GM21390 (cell line): ENCODE results near the gene UVRAG.

Experiments used
- ATAC-seq: cut with Tn5 transposase; IDR thresholded peaks from one replicate; pipeline ENCODE4 v1.9.1; 2021; ENCODE audit not compliant: unreplicated experiment

Gene UVRAG

DNA sequence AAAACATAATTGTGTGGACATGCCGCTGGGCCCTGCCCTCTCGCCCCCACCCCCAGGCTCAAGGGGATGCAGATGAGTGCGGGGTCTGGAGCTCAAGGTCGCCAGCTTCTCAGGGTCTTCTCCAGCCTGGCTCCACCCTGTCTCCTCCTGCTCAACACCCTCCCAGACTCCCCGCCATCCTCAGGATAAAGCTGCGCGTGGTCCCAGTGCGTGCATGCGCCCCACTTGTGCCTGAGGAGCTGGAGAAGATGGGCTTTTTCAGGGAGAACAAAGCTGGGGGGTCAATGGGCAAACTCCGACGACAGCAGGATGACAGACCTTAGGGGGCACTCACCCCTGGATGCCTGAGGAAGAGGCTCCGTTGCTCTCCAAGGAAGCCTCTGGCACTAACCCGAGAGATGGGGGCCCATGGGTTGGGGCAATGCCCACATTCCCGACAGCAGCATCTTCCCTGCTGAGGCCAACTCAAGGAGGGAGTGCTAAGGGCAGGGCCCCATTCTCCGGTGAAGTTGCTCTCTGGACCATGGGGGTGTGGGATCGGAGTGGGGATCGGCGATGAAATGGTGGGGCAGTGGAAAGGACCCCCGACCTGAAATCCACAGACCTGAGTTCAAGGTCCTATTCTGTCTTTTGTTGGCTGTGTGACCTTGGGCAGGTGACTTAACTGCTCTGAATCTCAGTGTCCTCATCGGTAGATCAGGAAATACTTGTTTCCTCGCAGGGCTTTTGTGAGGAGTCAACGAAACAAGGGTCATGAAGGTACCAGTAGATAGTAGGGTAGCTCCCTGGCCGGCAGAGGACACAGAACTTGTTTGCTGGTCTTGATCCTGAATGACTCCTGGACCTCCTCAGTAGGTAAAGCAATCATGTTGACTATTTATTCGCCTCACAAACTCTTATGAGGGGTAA, 343.6 kb downstream of the UVRAG start:
- no peak for ATAC-seq

DNA sequence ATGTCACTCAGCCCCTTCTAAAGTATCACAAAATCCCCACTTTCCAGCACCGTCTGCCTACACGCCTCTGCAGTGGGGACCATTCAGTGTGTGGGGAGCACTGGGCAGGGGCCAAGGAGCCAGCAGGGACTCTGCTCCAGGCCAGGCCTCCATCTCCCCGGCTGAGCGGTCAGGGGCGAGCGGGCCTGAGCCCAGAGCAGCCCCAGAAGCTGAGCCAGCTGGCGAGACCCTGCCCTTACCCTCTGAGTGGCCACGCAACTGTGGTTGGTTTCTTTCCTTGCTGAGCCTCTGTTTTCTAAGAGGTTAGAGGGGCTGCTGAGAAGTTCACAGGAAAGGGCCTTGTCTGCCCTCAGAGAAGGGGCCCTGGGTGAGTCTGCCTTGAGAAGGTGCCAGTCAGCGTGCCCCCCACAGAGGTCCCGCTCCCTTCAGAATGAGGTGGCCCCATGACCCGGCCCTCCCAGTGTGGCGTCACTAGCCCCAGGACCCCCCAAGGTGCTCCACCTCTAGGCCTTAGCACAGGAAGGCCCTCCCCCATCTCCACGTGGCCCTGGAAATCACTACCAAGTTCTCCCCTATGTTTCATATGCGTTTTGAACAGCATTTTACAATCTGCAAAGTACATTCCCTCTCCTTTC, 344.4 kb downstream of the UVRAG start:
- no peak for ATAC-seq

DNA sequence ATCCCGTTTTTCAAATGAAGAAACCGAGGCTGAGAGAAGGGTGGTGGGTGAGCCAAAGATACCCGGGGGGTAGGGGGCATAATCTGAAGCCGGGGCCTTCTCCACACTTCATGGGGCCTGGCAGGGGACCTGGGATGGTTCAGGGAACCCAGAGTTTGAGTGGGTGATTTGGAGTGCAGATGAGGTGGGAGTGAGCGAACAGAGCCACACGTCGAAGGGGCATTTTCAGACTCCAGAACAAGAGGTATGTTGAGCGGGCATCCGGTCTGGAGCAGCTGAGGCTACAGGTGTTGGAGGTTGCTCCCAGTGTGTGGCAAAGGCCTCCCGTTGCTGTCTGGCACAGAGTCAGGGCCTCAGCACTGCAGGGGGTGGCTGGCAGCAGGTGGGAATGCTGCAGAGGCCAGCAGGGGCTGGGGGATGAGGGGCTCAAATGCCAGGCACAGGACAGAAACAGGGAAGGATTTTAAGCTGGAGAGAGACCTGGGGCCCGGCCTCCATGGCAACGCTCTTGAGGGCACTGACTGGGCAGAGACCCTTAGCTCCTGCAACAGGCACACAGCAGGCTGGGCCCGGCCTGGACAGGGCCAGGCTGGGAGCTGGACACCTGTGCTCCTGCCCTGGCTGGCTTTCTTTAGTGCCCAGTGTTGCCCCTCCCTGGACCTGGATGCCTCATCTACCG, 345.1 kb downstream of the UVRAG start:
- ATAC-seq, result no peak

DNA sequence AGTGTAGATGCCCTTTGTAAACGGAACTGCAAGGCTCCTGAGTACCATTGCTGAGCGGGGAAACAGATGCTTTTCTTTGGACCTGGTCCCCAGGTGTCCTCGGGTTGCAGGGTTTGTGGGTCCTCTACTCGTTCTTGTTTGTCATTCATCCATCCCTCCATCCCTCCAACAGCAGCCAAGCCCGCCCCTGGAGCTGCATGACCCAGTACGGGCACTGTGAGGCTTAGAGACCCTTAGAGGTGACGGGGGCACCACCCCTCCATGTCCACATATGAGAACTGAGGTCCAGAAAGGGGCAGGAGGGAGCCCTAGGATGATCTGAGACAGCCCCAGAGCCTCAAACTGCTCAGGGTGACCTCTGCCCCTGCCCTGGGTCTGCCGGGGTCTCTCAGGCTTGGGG, 345.8 kb downstream of the UVRAG start:
- ATAC-seq, result no peak

DNA sequence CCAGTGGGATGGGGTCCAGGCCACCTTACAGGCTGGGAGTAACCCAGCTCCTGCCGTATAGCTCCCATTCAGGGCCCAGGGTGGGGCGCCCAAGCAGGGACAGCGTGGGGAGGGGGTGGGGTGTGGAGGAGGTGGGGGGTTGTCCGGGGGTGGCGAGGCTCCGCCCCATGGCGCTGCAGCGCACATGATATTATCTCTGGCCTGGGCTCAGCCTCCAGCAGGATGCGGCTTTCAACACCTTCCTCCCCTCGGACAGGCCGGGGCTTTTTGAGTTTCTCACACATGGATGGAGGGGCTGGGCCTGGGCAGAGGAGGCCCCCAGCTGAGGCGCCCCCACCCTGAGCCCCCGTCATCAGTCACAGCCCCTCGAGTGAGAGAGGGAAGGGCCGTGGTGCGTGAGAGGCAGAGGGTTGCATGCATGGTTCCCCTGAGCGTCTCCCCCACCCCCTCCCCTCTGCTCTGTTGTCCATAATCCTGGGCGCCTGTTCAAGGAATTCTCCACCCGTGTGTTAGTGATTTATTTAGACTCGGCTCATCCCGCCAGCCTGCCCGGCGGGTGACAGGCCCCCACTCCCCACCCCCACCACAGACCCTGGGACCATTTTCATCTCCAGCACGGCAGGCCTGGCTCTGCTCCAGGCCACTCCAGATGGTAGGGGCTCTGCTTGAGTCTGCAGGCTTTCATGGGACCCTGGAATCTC, 346.4 kb downstream of the UVRAG start:
- ATAC-seq, result no peak

DNA sequence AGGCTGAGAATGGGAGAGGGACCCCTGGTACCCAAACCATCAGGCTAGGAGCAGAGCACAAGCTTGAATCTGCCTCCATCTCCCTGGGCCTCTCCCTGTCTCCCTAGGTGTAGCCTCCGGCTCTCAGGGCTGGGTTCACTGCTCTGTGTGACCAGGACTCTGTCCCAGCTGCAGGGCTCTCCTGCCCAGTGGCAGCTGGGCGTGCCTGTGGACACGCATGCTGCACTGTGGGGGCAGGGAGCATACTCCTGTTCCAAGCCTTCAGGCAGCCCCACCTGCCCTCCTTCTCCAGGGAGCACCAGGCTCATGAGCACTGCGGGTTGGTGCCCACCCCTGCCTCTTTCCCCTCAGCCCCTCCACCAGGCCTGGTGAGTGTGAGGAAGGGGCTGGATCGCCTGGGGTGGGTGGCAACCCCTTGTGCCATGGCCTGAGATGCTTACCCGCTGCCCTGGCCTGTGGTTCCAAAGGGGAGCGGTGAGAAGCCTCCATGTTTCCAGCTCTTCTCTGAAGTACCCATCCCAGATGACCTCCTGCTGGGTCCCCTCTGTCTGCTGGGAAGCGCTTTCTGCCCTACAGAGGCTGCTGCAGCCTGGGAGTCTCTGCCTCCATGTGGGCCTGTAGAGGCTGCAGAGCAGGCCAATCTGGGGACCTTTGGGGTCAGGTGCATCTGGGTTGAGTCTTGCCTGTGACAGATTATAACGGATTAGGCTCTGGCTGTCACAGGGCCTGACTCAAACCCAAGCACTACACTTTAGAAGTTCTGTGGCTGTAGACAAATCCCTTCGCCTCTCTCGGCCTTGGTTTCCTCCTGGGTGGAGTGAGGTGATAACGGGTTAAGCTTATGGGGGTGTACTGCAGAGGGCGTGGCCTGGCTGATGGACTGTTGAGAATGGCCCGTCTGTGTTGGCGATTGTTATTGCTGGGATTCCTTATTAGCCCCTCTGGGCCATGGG, 347.6 kb downstream of the UVRAG start:
- no peak for ATAC-seq

DNA sequence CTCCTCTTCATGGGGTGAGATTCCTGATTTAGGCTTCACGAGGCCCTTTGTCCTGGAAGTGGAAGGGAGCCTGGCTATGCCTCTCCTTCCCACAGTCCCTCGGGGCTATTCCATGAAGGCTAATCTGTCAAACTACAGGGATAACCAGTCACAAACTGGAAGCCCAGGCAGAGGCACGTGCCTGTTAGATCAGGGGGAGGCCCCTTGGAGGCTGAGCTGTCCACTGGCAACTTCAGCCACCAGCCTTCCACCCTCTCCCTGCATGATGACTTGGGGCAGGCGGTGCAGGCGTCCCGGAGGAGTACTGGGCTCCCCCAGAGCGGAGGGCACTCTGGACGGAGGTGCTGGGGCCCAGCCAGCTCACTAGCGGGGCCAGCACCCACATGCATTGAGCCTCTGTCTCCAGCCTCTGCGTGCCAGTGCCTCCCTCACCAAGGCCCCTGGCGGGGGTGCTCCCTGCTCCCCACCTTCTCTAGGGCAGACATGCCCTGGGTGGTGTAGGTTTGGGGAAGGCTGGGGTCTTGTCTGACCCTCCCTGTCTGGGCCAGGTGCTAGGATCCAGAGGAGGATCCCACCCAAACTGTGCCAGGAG, 348.4 kb downstream of the UVRAG start:
- ATAC-seq, result no peak

DNA sequence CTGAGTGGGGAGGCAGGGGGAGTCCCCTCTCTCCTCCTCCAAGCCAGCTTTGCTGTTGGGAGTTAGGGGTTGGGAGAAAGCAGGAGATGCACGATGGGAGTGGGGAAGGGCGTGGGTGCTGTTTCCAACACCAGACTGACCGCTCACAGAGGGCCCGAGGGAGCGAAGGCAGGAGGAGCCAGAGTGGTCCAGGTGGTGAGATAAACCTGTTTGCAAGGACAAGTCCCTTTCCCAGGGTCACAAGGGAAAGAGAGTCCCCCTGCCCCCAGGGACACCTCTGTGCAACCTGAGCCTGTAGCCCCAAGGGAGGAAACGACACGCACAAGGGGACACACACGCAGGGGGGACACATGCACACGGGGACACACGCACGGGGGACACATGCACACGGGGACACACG, 349.1 kb downstream of the UVRAG start:
- no peak for ATAC-seq

DNA sequence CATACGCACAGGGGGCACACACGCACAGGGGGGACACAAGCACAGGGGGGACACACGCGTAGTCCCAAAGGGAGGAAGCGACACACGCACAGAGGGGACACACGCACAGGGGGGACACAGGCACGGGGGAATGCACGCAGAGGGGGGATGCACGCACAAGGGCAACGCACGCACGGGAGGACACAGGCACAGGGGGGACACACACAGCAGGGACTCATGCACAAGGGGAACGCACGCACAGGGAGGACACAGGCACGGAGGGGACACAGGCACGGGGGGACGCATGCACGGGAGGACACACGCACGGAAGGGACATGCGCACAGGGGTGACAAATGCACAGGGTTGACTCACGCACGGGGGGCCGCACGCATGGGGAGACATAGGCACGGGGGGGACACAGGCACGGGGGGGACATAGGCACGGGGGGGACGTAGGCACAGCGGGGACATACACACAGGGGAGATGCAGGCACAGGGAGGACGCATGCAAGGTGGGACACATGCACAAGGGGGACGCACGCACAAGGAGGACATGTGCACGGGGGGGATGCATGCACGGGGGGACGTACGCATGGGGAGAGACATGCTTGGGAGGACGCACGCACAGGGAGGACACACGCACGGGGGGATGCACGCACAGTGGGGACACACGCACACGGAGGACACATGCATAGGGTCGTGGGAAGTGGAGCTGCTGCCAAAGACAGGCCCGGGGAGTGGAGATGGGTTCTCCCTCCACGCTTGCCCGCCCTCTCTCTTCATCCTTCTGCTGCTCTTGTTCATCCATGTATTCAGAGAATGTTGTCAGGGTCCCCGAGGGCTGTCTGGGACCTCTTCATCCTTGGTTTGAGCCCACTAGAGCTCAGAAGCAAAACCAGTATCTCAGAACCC, 350.1 kb downstream of the UVRAG start:
- no peak for ATAC-seq

DNA sequence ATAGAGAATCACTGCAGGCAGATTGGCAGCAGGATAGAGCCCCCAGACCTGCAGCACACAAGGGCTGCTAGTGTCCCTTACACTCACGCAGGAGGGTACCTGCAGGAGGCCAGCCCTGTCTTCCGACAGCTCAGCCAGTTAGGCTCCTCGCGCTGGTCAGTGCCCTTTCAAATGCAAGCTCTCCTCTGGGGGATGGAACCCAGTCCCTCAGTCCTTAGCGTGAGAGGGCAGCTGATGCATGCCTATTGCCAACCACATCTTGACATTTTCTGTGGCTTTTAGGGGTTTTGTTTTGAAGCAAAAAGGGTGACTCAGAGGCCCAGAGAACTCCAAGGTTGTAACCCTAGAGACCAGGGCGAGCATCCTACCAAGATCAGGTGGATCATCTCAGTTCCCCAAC, 351.3 kb downstream of the UVRAG start:
- ATAC-seq, result peak; percentile 61

DNA sequence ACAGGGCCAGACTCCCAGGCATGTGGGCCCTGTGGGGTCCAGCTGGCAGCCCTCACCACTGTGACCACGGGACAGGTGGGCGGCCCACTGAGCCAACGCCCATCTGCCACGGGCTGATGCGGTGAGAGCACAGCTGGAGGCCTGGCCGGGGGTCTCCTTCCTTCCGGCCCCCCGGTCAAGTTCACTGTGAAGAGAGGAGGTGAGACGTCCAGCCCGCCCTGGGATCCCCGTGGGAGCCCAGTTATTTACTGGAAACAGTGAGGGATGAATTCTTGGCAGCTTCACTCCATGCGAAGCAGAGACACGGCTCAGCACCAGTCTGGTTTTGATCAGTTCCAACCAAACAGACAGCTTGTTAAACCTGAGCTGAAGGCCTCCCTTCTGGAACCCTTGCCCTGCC, 352.6 kb downstream of the UVRAG start:
- ATAC-seq, result no peak

DNA sequence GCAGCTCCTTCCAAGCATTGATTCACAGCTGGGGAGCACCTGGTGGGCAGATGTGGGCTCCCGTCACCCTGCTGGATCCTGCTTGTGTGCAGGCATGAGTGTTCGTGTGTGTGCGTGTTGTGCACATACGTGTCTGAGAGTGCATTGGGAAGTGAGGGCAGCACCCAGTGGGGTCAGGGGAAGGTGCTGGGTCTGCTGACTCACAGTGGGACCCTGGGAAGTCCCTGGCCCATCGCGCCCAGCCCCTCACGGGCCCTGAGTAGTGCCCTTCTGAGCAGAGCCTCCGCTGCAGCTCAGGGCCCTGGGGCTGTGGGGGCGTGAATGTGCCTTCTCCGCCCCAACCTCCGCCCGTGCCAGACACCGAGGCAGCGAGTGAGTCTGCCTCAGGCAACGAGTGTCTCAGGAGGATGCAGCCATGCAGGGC, 354.5 kb downstream of the UVRAG start:
- ATAC-seq, result no peak

DNA sequence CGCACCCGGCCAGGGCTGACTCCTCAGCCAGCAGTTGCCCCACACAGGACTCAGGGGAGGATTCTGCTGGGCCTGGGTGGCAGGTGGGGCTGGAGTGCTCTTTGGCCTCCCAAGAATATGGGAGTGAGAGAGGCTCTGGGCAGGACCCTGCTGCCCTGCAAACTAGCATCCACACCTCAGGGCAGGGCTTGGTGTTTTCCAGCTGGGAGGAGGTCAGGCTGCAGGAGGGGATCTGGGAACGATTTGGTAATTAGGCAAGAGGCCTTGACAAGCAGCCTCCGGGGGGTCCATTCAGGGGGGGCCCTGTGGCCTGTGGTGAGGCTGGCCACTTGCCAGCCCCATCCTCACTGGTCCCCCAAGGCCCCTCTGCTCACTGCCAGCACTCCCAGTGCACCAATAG, 355.5 kb downstream of the UVRAG start:
- no peak for ATAC-seq

DNA sequence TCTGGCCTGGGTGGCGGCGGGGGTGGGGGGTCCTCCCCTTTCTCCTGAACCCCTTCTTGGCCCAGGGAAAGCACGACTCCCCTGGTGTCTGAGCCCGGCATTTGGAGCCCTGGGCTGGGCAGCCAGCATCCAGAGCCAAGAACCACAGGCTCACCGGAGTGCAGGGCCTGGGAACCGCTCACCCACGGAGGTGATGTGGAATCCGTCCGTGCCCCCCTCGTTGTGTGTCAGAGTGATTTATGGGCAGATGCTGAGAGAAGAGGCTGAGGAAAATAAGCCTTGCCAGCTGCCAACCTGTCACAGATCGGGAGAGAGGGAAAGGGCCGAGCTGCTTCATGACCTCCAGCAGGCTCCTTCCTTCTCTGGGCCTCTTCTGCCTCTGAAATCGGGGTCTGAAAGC, 357.6 kb downstream of the UVRAG start:
- ATAC-seq, result no peak

DNA sequence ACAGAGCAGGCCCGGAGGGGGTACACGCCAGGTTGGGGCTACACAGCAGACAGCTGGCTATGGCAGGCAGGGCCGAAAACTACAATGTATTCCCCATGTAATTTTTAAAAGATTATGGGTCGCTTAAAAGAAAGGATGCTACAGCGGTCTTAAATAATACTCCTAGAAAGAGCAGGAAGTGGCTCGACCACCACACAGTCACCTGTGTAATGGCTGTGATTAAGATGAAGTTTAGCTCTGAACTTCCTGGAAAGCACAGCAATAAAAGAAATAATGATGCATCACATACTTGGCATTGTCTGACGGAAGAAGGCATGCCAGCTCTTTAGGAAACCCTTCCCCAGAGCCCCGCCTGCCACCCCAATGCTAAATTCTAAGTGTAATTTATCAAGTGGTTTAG, 358.7 kb downstream of the UVRAG start:
- no peak for ATAC-seq

DNA sequence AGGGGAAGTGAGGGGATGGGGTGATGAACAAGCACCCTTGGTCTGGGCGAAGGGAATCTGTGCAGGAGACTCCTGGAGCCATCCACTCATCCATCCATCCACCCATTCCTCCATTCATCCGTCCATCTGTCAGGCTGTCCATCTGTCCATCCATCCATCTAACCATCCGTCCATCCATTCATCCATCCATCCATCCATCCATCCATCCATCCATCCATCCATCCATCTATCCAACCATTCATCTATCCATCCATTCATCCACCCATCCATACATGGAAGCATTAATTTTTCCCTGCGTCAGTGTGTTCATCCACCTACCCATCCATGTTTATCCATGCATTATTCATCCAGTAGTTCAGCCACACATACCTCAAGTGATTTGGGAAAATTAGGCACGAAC, 359.3 kb downstream of the UVRAG start:
- ATAC-seq, result no peak

DNA sequence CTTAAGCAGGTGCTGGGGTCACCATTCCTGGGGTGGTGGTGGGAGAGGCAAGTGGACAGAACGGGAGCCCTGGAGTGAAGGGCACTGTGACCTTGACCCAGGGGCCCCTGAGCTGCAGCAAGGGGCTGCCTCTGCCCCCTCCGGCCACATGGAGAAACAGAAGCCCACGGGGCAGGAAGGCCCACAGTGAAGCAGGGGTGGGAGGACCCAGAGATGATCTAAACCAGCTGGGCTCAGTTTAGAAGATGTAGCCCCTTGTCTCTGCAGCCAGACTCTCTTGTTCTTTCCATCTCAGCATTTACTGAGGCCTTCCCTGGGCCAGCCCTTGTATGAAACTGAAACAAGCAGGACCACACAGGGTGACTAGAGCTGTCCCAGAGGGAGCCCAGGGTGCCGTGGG, 360.8 kb downstream of the UVRAG start:
- ATAC-seq, result no peak

DNA sequence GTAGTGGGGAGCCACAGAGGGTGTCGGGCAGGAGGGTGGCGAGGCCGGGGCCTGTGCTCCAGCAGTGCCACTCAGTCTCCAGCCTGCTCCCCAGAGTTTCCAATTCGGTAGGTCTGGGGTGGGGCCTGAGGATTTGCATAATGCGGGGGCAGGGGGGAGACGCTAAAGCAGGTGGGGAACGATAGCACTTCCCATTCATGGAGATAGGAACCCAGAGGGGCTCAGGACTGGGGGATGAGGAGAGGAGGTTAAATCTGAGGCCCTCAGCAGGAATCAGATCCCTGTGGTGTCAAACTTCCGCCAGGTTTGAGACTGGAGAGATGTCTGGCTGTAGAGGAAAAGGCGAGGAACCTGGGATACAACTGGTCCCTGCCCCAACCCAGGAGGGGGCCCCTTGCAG, 361.5 kb downstream of the UVRAG start:
- no peak for ATAC-seq

DNA sequence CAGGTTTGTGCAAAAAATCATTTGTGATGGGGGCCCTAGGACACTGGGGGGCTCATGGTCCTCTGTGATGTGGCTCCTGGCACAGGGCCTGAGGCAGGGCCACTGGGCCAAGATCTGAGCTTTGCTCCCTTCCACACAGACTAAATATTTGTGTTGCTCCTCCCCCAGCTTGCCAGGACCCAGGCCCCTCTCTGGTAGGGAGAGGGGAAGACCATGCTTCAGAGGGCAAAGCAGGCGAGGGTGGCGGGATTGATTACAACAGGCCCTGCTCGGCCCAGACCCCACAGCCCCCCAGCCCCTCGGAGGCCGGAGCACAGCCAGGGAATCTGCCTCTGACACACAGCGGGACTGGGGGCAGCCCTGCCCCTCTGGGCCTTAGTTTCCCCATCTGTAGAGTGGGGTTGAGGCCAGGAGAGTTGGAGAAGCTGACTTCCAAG, 362.3 kb downstream of the UVRAG start:
- no peak for ATAC-seq
